Liver (tissue), 9 donors: ENCODE data around the gene SYT17. TPM values are rescaled to one million over a fixed set of nuclear protein-coding genes. Genes with fewer than 3 reads are reported as not detected.

Source experiments
- DNase-seq: peaks from one replicate; pipeline ENCODE4 v3.0.0-alpha.2; 2017; ENCODE audit warnings: low spot score
- H3K27ac ChIP-seq, 2 donors: one replicate each; pipeline ENCODE4 v1.7.0; 2013; ENCODE audit warnings: inconsistent platforms in 2 of 2, low read length in 2 of 2, control low read depth in 1 of 2, low read depth in 1 of 2, mild to moderate bottlenecking in 1 of 2
- H3K27me3 ChIP-seq, 4 donors: one replicate each; pipeline versions ENCODE4 v1.6.1 to v1.7.0; 2013; ENCODE audit warnings: low read length in 3 of 4, inconsistent platforms in 1 of 4, mild to moderate bottlenecking in 1 of 4, moderate library complexity in 1 of 4; ENCODE audit not compliant: control insufficient read depth in 4 of 4, insufficient read depth in 4 of 4
- H3K36me3 ChIP-seq, 4 donors: one replicate each; pipeline versions ENCODE4 v1.6.1 to v1.7.0; 2013; ENCODE audit warnings: low read length in 3 of 4, mild to moderate bottlenecking in 3 of 4, low read depth in 1 of 4, moderate library complexity in 1 of 4; ENCODE audit not compliant: control insufficient read depth in 4 of 4, insufficient read depth in 3 of 4
- H3K4me1 ChIP-seq, 4 donors: one replicate each; pipeline versions ENCODE4 v1.6.1 to v1.7.0; 2013; ENCODE audit warnings: low read length in 3 of 4, mild to moderate bottlenecking in 3 of 4, moderate library complexity in 1 of 4; ENCODE audit not compliant: control insufficient read depth in 4 of 4, insufficient read depth in 4 of 4
- H3K4me3 ChIP-seq, 3 donors: one replicate each; pipeline versions ENCODE4 v1.6.1 to v1.7.0; 2013; ENCODE audit warnings: low read length in 3 of 3, control low read depth in 1 of 3, low read depth in 1 of 3, mild to moderate bottlenecking in 1 of 3
- H3K9ac ChIP-seq, 2 donors: one replicate each; pipeline ENCODE4 v1.7.0; 2013; ENCODE audit warnings: low read length in 2 of 2, mild to moderate bottlenecking in 2 of 2, moderate library complexity in 2 of 2, control low read depth in 1 of 2, low read depth in 1 of 2
- H3K9me3 ChIP-seq, 4 donors: one replicate each; pipeline versions ENCODE4 v1.6.1 to v1.7.0; 2013; ENCODE audit warnings: low read length in 3 of 4; ENCODE audit not compliant: control insufficient read depth in 4 of 4
- ATF3 ChIP-seq: IDR thresholded peaks from 2 replicates; pipeline ENCODE4 v1.6.1; 2016; ENCODE audit warnings: antibody characterized with exemption
- CTCF ChIP-seq: fragments of 150-350 bp; IDR thresholded peaks from 2 replicates; pipeline ENCODE4 v1.5.1; 2017; ENCODE audit warnings: improper control_type of control experiment, low read depth, low read length; ENCODE audit not compliant: missing input control
- FOXA2 ChIP-seq: IDR thresholded peaks from 2 replicates; pipeline ENCODE4 v1.6.1; 2016; ENCODE audit warnings: antibody characterized with exemption
- HNF4G ChIP-seq: IDR thresholded peaks from 2 replicates; pipeline ENCODE4 v1.6.1; 2016; ENCODE audit warnings: antibody characterized with exemption
- RAD21 ChIP-seq, 2 donors: IDR thresholded peaks; 2 replicates each; pipeline ENCODE4 v1.6.1; 2016; ENCODE audit warnings: antibody characterized with exemption in 2 of 2, mild to moderate bottlenecking in 2 of 2
- REST ChIP-seq: IDR thresholded peaks from 2 replicates; pipeline ENCODE4 v1.6.1; 2016; ENCODE audit warnings: antibody characterized with exemption, mild to moderate bottlenecking
- RXRA ChIP-seq, 2 donors: IDR thresholded peaks; 2 replicates each; pipeline ENCODE4 v1.6.1; 2017 to 2018; ENCODE audit warnings: antibody characterized with exemption in 2 of 2, mild to moderate bottlenecking in 1 of 2
- SP1 ChIP-seq: IDR thresholded peaks from 2 replicates; pipeline ENCODE4 v1.6.1; 2018; ENCODE audit warnings: antibody characterized with exemption, mild to moderate bottlenecking
- TAF1 ChIP-seq: conservative IDR thresholded peaks from 2 replicates; pipeline ENCODE4 v1.6.1; 2016; ENCODE audit warnings: antibody characterized with exemption, mild to moderate bottlenecking
- WGBS: extraction: QIAGEN DNeasy Blood & Tissue Kit; methylation state at CpG from one replicate; pipeline ENCODE4 v1.1.7; 2013; 5-methylcytosine and 5-hydroxymethylcytosine counted together
- polyA plus RNA-seq, 2 donors: library from polyadenylated mRNA; stranded (reverse) in 1 of 2; unstranded in 1 of 2; fragments of 200-250 nt in 1 of 2; fragments of >200 nt in 1 of 2; fragmentation: Nextera tagmentation in 1 of 2; extraction: Ambion mirVana in 1 of 2; gene quantifications; one replicate each; pipeline versions ENCODE4 v1.2.1 to v1.2.3, GENCODE V29; 2013 to 2015
- total RNA-seq, 2 donors: library from RNA; depleted of rRNA; stranded (reverse); fragments of >200 nt; gene quantifications; one replicate each; pipeline ENCODE4 v1.2.3, GENCODE V29; 2014
- TF ChIP-seq, protein P1 (sequence below): IDR thresholded peaks from 2 replicates; pipeline ENCODE4 v1.6.1; 2016; ENCODE audit warnings: antibody characterized with exemption
- donor health status: healthy.
- donor health status: healthy.
- donor health status: healthy.
- donor health status: healthy.
- donor health status: healthy.

Gene SYT17
- total and polyA plus RNA-seq, 4 donors = 2.5 to 7.7 (median 5.5) TPM

GRCh38 chr16:19223235-19224170, 55.5 kb downstream of the SYT17 start:
- H3K27me3 ChIP-seq = no peaks in the 10 kb centered on the region
- peaks cover 0 to 3% (median 0%) of the 10 kb centered on the region in 4 donors for H3K9me3 ChIP-seq
- peaks cover 2 to 48% (median 25%) of the 10 kb centered on the region in 4 donors for H3K36me3 ChIP-seq
- peak; percentile 40 to 57 for TF ChIP-seq RAD21 (IDR thresholded peaks at IDR 0.05)
- TF ChIP-seq CTCF = peak; percentile 47
- no peak for TF ChIP-seq ATF3
- H3K9ac ChIP-seq = no peak overlapping the region
- 70% methylated on average over 8 of the region's 8 CpGs for WGBS
- H3K27ac ChIP-seq = no peak overlapping the region
- H3K4me3 ChIP-seq = no peak overlapping the region
- H3K4me1 ChIP-seq = no peaks in the 10 kb centered on the region
- DNase-seq = peak; percentile 45

- H3K27ac ChIP-seq = no peak overlapping the region
Measured at GRCh38 chr16:19225651-19226050, 57.6 kb downstream of the SYT17 start.

GRCh38 chr16:19227643-19228042, 59.6 kb downstream of the SYT17 start:
- Histone ChIP-seq H3K27ac (no peak overlapping the region), H3K36me3 (peaks cover 3 to 63% (median 28%) of the 10 kb centered on the region in 4 donors), H3K9me3 (peaks cover 0 to 3% (median 0%) of the 10 kb centered on the region in 4 donors), H3K4me3 (no peak overlapping the region), H3K27me3 (no peaks in the 10 kb centered on the region), H3K9ac (no peak overlapping the region), H3K4me1 (no peaks in the 10 kb centered on the region)
- 87% methylated on average over 2 of the region's 2 CpGs for WGBS
- TF ChIP-seq REST (no peak), SP1 (no peak), RAD21 (IDR thresholded peaks at IDR 0.05) (no peak), TAF1 (no peak), ATF3 (no peak), RXRA (IDR thresholded peaks at IDR 0.05) (no peak), HNF4G (no peak), FOXA2 (no peak)
- TF ChIP-seq, protein P1, sequence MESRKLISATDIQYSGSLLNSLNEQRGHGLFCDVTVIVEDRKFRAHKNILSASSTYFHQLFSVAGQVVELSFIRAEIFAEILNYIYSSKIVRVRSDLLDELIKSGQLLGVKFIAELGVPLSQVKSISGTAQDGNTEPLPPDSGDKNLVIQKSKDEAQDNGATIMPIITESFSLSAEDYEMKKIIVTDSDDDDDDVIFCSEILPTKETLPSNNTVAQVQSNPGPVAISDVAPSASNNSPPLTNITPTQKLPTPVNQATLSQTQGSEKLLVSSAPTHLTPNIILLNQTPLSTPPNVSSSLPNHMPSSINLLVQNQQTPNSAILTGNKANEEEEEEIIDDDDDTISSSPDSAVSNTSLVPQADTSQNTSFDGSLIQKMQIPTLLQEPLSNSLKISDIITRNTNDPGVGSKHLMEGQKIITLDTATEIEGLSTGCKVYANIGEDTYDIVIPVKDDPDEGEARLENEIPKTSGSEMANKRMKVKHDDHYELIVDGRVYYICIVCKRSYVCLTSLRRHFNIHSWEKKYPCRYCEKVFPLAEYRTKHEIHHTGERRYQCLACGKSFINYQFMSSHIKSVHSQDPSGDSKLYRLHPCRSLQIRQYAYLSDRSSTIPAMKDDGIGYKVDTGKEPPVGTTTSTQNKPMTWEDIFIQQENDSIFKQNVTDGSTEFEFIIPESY = no peak
- DNase-seq = no peak

More at GRCh38 chr16:19225651-19226050, 57.6 kb downstream of the SYT17 start:
- no peaks in the 10 kb centered on the region for H3K4me1 ChIP-seq
- no peak for DNase-seq
- peaks cover 3 to 58% (median 29%) of the 10 kb centered on the region in 4 donors for H3K36me3 ChIP-seq
- TF ChIP-seq SP1 (no peak), ATF3 (no peak), RAD21 (IDR thresholded peaks at IDR 0.05) (no peak)
- no peak overlapping the region for H3K4me3 ChIP-seq
- H3K27me3 ChIP-seq = no peaks in the 10 kb centered on the region
- no peak overlapping the region for H3K9ac ChIP-seq
- peaks cover 0 to 3% (median 0%) of the 10 kb centered on the region in 4 donors for H3K9me3 ChIP-seq
